Ecto neural progenitor cell (in vitro differentiated cells): ENCODE data around the gene HEATR5A.
"Not testable (repeated sequence)": the region's sequence is repeated elsewhere in the genome, so short reads cannot be mapped to it uniquely, and the experiment has no call there.

ENCODE experiments used
- DNase-seq: peaks from one replicate; pipeline ENCODE4 v3.0.0-alpha.2; 2018; ENCODE audit warnings: low spot score

Gene HEATR5A

DNA sequence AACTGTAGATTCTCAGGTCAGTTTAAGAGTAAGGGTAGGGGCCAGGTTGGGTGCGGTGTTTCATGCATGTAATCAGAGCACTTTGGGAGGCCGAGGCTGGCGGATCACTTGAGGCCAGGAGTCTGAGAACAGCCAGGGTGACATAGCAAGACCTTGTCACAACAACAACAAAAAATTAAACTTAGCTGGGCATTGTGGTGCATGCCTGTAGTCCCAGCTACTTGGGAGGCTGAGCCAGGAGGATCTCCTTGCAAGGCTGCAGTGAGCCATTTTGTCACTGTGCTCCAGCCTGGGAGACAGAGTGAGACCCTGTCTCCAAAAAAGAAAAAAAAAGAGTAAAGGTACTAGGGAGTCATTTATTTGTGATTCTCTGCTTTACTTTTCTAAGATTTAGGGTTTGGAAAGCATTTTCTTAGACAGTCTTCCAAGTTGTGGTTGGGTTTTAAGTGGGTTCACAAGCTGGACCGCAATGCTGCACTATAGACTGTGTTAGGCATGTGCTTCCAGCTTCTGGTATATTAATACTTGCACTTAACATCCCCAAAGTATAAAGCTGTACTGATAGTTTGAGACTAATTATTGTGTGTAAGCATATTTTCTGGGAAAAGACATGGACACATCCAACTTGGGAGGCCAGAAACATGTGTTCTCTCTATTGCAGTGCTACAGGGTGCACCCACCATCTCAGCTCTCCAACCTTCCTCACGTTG lies 163.7 kb downstream of the HEATR5A start:
- no peak for DNase-seq

DNA sequence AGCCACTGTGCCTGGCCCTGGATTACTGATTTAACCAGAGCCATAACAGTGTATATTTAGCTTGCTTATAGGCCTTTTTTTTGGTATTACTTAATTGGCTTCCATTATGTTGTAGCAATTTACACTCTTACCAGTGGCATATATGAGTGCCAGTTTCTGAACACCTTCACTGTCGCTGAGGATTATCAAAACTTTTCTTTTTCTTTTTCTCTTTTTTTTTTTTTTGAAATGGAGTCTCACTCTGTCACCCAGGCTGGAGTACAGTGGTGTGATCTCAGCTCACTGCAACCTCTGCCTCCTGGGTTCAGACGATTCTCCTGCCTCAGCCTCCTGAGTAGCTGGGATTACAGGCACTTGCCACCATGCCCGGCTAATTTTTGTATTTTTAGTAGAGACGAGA lies 164.4 kb downstream of the HEATR5A start:
- DNase-seq: not testable (repeated sequence)

DNA sequence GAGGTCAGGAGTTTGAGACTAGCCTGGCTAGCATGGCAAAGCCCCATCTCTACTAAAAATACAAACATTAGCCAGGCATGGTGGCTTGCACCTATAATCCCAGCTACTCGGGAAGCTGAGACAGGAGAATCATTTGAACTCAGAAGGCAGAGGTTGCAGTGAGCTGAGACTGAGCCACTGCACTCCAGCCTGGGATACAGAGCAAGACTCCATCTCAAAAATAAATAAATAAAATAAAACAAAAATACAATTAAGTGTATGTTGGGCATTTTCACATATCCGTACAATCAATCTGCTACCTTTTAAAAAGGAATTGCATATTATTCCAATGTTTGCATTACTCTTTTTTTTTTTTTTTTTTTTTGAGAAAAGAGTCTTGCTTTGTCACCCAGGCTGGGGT lies 165.1 kb downstream of the HEATR5A start:
- no peak for DNase-seq

DNA sequence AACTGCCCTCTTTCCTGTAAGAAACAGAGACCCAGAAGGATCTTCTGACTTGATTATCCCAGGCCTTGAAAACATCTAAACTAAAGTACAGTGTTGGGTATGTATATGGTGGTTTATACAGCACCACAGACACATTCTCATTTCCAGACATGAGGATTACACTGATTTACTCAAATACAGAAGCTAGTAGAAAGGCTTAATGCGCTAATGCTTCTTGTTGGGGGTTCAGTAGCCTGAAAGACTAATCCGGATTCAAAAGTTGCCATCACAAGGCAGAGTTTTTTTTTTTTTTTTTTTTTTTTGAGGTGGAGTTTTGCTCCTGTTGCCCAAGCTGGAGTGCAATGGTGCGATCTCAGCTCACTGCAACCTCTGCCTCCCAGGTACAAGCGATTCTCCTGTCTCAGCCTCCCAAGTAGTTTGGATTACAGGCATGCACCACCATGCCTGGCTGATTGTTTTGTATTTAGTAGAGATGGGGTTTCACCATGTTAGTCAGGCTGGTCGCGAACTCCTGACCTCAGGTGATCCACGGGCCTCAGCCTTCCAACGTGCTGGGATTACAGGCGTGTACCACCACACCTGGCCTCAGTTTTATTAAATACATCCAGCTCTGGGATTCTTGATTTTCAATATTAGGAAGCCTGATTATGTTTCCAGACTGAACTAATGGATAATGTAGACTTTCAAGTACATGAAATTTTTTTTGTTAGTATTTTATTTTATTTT lies 166.4 kb downstream of the HEATR5A start:
- no peak for DNase-seq

DNA sequence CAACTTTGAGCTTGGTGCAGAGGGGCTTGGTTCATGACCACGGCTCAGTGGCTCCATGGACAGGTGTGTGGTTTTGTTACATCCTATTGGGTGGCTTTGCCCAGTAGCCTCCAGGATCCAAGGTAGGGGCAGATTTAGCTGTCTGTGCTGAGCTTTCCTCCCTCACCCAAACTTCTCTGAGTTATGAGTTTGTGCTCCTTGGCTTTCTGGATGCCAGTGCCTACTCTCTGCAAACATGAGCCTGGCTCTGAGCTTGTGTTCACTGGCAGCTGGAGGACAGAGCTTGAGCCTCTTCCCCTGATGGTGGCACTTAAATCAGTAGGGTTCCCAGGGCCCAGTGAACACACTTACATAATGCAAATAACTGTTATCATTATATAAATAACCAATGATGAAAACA lies 167.5 kb downstream of the HEATR5A start:
- DNase-seq: no peak

DNA sequence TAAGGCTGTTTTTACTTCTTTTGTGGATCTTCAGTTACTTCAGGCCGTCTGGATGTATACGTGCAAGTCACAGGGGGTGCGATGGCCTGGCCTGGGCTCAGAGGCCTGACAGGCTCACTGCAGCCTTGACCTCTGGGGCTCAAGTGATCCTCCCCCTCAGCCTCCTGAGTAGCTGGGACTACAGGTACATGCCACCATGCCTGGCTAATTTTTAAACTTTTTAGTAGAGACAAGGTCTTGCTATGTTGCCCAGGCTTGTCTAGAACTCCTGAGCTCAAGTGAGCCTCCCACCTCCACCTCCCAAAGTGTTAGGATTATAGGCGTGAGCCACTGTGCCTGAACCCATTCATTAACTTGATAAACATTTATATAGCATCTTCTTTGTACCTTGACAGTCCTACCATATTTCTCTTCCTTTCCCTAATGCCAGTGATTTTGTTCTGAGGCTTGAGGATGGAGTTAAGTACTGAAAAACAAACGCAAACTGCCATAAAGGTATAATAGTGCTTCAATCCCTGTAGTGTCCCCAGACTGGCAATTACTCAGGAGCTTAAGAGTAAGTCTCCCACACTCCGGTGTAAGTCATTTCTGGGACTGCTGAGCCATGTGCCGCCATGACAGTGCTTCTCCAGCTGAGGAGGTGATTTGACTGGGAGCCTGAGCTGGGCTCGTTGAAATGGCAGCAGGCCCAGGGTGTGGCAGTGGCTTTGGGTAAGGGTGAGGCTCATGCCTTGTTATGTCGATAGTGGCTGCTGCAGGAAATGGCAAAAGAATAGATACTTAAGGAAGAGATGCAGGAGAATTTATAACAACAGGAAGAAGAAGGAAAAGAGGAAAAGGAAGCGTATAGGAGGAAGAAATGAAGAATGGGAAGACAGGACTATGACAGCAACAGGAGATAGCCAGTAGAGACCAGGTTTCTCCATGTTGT lies 169.1 kb downstream of the HEATR5A start:
- no peak for DNase-seq

DNA sequence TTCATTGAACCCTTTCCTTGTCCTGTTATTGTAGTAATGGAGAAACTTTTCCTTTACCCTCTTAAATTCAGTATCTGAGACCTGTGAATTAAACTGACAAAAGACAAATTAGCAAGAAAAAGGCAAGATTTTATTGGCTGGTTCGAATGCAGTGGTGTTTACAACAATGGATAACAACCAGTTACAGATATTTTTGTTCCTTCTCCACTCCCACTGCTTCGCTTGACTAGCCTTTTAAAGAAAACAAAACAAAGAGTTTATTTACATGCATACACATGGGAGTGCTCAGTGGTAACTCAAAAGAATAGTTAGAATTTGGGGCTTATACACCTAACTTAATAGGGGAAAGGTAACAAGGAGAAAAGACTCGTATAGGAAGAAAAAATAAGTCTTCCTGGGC lies 175.7 kb downstream of the HEATR5A start:
- DNase-seq: no peak

DNA sequence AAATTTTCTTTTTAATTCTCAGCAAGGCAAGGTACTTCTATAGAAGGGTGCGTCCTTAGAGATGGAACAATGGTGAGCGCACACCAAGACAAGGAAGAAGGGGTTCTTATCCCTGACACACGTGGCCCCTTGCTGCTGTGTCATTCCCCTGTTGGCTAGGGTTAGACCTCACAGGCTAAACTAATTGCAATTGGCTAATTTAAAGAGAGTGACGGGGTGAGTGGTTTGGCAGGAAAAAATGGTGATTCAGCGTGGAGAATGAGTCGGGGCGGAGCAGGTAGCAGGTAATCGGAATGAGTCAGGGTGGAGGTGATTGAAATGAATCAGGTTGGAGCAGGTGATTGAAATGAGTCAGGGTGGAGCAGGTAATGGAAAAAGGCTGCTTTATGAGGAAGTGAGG lies 176.5 kb downstream of the HEATR5A start:
- no peak for DNase-seq

DNA sequence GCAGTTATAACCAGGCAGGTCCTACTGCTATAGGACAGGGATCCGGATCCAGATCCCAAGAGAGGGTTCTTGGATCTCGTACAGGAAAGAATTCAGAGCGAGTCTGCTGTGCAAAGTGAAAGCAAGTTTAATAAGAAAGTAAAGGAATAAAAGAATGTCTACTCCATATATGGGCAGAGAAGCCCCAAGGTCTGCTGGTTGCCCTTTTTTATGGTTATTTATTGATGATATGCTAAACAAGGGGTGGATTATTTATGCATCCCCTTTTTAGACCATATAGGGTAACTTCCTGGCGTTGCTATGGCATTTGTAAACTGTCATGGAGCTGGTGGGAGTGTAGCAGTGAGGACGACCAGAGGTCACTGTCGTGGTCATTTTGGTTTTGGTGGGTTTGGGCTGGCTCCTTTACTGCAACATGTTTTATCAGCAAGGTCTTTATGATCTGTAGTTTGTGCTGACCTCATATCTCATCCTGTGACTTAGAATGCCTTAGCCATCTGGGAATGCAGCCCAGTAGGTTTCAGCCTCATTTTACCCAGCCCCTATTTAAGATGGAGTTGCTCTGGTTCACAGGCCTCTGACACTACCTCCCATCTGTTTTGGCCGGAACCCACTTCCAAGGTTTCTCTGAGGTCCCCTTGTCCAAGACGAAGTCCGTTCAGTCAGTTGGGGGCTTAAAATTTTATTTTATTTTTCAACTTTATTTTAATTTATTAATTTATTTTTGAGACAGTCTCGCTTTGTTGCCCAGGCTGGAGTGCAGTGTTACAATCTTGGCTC lies 178.0 kb downstream of the HEATR5A start:
- DNase-seq: not testable (repeated sequence)
